PFSK-1 (cell line): ENCODE data around the gene PTPRM.

Experiments used
- FOXP2 ChIP-seq: optimal IDR thresholded peaks from 2 replicates; pipeline ENCODE3; 2011; ENCODE audit warnings: borderline replicate concordance, control low read depth, inconsistent platforms; ENCODE audit not compliant: insufficient read depth; ENCODE audit errors: extremely low read length, extremely low read depth
- POLR2AphosphoS5 ChIP-seq: IDR thresholded peaks from 2 replicates; pipeline ENCODE4 v1.6.1; 2012; ENCODE audit warnings: low read depth, mild to moderate bottlenecking, control low read depth, low read length, moderate library complexity
- REST ChIP-seq, 2 experiments: IDR thresholded peaks; 2 replicates each; pipeline versions ENCODE4 v1.6.1 to v1.8.0; 2011 to 2012; ENCODE audit warnings: low read depth in 2 of 2, low read length in 2 of 2, control low read depth in 1 of 2, inconsistent platforms in 1 of 2, mild to moderate bottlenecking in 1 of 2, moderate library complexity in 1 of 2; ENCODE audit not compliant: insufficient read depth in 1 of 2
- SIN3A ChIP-seq: IDR thresholded peaks from 2 replicates; pipeline ENCODE4 v1.6.1; 2012; ENCODE audit warnings: mild to moderate bottlenecking, low read length, moderate library complexity, borderline replicate concordance; ENCODE audit not compliant: insufficient read depth
- TAF1 ChIP-seq: IDR thresholded peaks from 2 replicates; pipeline ENCODE4 v1.6.1; 2012; ENCODE audit warnings: low read length, control low read depth, borderline replicate concordance; ENCODE audit not compliant: insufficient read depth

Gene PTPRM

GRCh38 chr18:7940971-7941370 lies 373.9 kb downstream of the PTPRM start:
- no peak for TF ChIP-seq FOXP2
- no peak for TF ChIP-seq REST (IDR thresholded peaks at IDR 0.05; ENCODE audit: insufficient read depth in 1 of 2, low read depth in 2 of 2, low read length in 2 of 2)
- TF ChIP-seq POLR2AphosphoS5, result no peak
- no peak for TF ChIP-seq TAF1
- no peak for TF ChIP-seq SIN3A

- TF ChIP-seq TAF1, result no peak
- no peak for TF ChIP-seq REST (IDR thresholded peaks at IDR 0.05; ENCODE audit: insufficient read depth in 1 of 2, low read depth in 2 of 2, low read length in 2 of 2)
Observed at GRCh38 chr18:7941533-7941932, 374.4 kb downstream of the PTPRM start.

- no peak for TF ChIP-seq FOXP2
- TF ChIP-seq POLR2AphosphoS5, result no peak
- no peak for TF ChIP-seq TAF1
- TF ChIP-seq REST (IDR thresholded peaks at IDR 0.05; ENCODE audit: insufficient read depth in 1 of 2, low read depth in 2 of 2, low read length in 2 of 2), result no peak
- no peak for TF ChIP-seq SIN3A
Observed at GRCh38 chr18:7945882-7946281, 378.8 kb downstream of the PTPRM start.

GRCh38 chr18:7946734-7947377 lies 379.7 kb downstream of the PTPRM start:
- no peak for TF ChIP-seq FOXP2
- no peak for TF ChIP-seq TAF1
- no peak for TF ChIP-seq SIN3A
- no peak for TF ChIP-seq POLR2AphosphoS5
- TF ChIP-seq REST (IDR thresholded peaks at IDR 0.05; ENCODE audit: insufficient read depth in 1 of 2, low read depth in 2 of 2, low read length in 2 of 2), result no peak
